ENCODE measurements around the gene NCOA3.
"Not testable (repeated sequence)": the region's sequence is repeated elsewhere in the genome, so short reads cannot be mapped to it uniquely, and the experiment has no call there.

Gene NCOA3

DNA sequence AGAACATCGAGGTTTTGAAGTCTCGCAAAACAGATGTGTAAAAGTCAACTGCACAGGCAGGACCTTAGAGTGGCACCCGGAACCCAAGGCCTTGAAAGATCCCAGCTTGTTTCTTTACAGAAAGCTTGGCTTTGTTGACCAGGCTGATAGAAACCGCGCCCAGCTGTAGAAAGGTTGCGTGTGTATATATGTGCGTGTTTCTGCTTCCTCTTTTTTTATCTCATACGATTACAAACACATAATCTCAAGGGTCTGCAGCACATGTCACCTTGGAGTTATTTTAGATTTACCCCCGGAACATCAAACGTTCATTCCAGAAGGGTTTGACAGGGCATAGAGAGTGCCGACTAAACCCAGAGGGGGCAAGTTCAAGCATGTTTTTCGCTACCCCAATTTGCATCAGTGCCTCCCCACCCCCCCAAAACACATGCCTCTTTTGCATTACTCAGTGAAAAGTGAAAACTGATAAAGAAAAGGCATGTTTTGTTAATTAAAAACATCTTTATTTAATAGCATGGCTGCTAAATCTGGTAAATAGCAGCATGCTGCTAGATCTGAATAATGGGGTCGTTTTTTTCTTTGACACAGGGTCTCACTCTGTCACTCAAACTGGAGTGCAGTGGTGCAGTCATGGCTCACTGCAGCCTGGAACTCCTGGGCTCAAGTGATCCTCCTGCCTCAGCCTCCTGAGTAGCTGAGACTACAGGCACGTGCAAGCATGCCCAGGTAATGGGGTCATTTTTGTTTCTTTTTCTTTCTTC is 33.2 kb upstream of the NCOA3 start:
- DNase-seq (ENCODE audit: low read depth) = no peak

- DNase-seq (ENCODE audit: low read depth) = no peak
Observed at GRCh38 chr20:47475419-47476044, 26.2 kb upstream of the NCOA3 start.

GRCh38 chr20:47476452-47476851 is 25.2 kb upstream of the NCOA3 start:
- no peak for DNase-seq (ENCODE audit: low read depth)

DNA sequence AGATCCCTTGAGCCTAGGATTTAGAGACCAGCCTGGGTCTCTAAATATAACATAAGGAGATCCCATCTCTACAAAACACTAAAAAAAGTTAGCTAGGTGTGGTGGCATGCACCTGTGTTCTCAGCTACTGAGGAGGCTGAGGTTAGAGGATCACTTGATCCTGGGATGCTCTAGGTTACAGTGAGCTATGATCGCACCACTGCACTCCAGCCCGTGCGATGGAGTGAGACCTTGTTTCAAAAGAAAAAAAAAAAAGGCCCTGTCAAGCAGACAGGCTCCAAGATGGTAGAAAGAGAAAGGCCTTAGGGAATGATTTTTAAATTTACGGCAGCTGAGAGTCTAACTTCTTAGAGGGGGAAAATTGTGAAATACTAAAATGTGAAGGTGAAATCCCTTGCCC is 22.6 kb upstream of the NCOA3 start:
- no peak for DNase-seq (ENCODE audit: low read depth)

- DNase-seq (ENCODE audit: low read depth) = no peak
Observed at GRCh38 chr20:47479506-47479905, 22.2 kb upstream of the NCOA3 start.

DNA sequence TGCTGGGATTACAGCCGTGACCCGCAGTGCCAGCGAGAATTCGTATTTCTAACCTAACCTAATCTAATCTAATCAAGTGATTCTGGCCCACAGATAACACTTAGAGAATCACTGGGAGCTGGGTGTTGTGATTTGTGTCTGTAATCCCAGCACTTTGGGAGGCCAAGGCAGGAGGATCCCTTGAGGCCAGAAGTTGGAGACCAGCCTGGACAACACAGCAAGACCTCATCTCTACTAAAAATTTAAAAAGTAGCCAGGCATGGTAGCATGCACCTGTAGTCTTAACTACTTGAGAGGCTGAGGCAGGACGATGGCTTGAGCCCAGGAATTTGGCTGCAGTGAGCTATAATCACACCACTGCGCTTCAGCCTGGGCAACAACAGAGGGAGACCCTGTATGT is 21.4 kb upstream of the NCOA3 start:
- DNase-seq (ENCODE audit: low read depth) = no peak

DNA sequence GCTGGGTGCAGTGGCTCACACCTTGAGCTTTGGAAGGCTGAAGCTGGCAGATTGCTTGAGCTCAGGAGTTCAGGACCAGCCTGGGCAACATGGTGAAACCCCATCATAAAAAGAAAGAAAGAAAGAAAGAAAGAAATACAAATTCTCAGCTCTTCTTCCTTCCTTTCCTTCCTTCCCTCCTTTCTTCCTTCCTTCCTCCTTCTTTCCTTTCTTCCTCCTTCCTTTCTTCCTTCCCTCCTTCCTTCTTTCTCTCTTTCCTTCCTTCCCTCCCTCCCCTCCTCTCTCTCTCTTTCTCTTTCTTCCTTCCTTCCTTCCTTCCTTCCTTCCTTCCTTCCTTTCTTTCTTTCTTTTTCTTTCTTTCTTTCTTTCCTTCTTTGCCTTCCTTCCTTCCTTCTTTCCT is 21.0 kb upstream of the NCOA3 start:
- no peak for DNase-seq (ENCODE audit: low read depth)

DNA sequence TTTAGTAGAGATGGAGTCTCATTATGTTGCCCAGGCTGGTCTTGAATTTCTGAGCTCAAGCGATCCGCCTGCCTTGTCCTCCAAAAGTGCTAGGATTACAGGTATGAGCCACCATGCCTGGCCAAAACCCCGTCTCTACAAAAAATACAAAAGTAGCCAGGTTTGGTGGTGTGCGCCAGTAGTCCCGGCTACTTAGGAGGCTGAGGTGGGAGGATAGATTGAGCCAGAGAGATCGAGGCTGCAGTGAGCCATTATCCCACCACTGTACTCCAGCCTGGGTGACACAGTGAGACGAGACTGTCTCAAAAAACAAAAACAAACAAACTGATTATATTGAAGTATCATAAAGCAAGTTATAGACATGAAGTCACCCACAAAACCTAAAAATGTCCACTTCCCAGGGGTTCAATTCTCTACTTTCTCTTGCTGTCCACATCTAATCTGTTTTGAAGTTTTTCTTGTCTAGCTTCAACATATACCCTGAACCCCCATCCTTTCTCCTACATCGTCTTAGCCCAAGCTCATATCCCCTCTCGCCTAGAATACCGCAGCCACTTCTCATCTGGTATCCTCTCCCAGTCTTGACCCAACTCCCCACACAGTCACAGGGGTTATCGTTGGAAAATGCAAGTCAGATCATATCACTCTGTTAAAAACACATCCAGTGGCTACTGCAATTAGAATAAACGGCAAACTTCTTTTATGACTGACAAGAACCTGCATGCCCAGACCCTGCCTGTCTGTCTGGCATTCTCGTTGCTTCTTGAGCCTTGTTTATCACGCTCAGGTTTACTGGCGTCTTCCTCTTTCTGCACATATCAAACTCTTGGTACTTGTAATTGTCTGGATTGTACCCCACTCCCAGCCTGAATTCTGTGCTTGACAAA is 20.1 kb upstream of the NCOA3 start:
- DNase-seq (ENCODE audit: low read depth) = no peak

DNA sequence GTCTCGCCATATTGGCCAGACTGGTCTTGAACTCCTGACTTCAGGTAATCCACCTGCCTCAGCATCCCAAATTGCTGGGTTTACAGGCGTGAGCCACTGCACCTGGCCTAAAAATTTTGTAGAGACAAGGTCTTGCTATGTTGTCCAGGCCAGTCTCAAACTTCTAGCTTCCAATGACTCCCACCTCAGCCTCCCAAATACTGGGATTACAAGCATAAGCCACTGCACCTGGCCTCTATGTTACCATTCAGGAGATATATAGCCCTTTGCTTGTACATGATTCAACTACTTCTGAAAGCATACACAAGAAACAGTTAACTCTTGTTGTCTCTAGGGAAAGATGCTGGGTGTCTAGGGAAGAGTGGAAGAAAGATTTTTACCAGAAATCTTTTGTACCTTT is 19.0 kb upstream of the NCOA3 start:
- no peak for DNase-seq (ENCODE audit: low read depth)

- no peak for DNase-seq (ENCODE audit: low read depth)
Observed at GRCh38 chr20:47484303-47484702, 17.4 kb upstream of the NCOA3 start.

- no peak for DNase-seq (ENCODE audit: low read depth)
Observed at GRCh38 chr20:47487175-47487917, 14.3 kb upstream of the NCOA3 start.

DNA sequence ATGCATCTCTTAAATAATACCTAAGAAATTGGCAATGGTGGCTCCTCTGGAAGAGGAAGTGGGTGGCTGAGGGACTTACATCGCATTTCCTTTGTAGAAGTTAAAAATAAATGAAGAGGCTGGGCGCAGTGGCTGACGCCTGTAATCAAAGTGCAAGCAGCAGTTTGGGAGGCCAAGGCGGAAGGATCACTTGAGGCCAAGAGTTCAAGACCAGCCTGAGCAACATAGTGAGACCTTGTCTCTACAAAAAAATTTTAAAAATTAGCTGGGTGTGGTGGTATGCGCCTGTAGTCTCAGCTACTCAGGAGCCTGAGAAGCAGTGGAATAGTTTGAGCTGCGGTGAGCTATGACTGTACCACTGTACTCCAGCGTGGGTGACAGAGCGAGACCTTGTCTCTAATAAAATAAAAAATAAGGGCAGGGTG is 12.2 kb upstream of the NCOA3 start:
- DNase-seq (ENCODE audit: low read depth) = no peak

DNA sequence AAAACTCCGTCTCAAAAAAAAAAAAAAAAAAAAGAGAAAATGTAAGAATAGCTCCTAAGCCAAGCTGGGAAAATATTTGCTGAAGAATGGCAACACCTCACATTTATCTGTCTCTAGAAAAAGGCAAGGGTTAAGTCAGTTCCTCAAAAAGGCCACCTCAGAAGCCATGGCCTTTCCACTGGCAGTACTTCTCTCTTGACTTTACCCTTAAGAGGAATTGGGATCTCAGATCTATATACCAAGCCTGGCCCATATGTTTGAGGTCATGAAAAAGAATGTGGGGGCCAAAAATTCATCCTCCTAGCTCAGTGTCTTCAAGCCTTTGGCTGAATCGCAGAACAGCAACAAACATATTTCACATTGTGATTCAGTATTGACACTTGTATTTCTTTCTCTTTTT is 10.9 kb upstream of the NCOA3 start:
- DNase-seq (ENCODE audit: low read depth) = no peak

DNA sequence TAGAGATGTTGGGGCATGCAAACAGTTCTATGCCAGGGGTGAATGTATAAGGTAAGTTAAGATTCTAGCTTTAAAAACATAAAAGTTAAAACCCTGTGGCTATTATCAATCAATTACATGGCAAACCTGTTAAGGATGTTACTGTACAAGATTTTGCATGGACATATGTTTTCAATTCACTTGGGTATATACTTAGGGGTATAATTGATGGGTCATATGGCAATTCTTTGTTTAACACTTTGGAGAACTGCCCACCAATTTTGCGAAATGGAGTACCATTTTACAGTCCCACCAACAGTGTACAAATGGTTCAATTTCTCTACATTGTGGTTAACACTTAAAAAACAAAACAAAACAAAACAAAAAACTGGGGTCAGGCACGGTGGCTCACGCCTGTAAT is 9.4 kb upstream of the NCOA3 start:
- DNase-seq (ENCODE audit: low read depth) = no peak

- DNase-seq (ENCODE audit: low read depth) = peak; percentile 75
Observed at GRCh38 chr20:47493175-47493962, 8.3 kb upstream of the NCOA3 start.

GRCh38 chr20:47493963-47494293 is 7.8 kb upstream of the NCOA3 start:
- no peak for DNase-seq (ENCODE audit: low read depth)

DNA sequence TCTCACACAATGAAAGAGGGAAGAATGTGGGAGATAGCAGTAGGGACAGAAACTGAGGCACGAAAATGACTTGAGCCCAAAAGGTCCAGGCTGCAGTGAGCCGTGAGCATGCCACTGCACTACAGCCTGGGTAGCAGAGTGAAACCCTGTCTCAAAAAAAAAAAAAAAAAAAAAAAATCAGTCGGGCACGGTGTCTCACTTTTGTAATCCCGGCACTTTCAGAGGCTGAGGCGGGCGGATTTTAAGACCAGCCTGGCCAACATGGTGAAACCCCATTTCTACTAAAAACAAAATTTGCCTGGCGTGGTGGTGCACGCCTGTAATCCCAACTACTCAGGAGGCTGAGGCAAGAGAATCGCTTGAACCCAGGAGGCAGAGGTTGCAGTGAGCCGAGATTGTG is 7.1 kb upstream of the NCOA3 start:
- DNase-seq (ENCODE audit: low read depth) = not testable (repeated sequence)

DNA sequence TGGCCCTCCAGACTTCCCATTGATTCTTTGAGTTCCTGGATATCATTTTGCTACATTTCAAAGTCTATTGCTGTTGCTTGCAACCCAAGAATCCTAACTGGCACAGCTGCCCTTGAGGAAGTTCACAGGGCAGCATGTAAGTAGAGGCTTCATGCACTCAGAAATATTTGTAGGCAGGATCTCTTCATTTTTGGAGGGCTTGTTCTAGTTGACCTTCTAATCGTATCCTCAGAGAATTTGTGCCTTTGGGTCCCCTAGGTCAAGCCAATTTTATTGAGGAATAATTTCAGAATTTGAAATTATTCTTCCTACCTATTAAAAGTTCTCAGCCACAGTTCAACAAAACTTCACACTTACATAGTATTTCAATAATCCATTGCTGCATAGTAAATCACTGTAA is 5.6 kb upstream of the NCOA3 start:
- DNase-seq (ENCODE audit: low read depth) = no peak

DNA sequence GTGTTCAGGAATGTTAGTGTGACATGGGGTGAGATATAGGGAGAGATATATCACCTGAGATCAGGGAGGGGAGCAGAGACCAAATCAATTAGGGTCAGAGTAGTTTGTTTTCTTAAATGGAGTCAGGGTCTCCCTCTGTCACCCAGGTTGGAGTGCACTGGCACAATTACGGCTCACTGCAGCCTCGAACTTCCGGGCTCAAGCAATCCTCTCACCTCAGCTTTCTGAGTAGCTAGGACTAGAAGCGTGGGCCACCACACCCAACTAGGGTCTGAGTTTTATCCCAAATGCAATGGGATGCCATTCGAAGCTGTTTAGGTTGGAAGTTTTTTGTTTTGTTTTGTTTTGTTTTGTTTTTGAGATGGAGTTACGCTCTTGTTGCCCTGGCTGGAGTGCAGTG is 3.1 kb upstream of the NCOA3 start:
- no peak for DNase-seq (ENCODE audit: low read depth)

DNA sequence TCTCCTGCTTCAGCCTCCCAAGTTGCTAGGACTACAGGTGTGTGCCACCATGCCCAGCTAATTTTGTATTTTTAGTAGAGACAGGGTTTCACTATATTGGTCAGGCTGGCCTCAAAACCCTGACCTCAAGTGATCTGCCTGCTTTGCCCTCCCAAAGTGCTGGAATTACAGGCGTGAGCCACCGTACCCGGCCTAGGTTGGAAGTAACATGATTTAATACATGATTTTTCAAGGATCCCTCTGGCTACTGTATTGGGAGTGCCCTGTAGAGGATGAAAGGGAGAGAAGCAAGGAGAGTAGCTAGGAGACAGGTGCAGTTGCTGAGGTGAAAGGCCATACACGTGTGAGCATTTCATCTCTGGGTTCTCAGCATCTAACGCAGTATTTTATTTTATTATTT is 2.6 kb upstream of the NCOA3 start:
- DNase-seq (ENCODE audit: low read depth) = no peak

GRCh38 chr20:47500082-47500481 is 1.6 kb upstream of the NCOA3 start:
- not testable (repeated sequence) for DNase-seq (ENCODE audit: low read depth)

DNA sequence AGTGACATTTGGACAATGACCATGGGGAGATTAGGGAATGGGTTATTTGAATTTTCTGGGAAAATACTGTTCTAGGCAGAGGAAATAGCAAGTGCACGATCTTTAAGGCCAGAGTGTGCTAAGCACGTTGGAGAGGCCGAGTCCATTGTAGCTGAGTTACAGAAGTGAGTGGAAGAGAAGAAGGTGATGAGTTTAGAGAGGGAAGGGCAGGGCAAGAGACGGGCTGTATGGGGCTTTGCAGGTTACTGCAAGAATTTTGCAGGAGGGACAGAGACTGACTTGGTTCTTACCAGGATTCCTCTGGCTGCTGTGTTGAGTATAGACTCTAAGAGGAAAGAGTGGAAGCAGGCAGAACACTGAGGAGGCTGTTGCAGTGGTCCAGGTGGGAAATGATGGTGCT is 1.1 kb upstream of the NCOA3 start:
- DNase-seq (ENCODE audit: low read depth) = no peak

Measured in fibroblast of the conjunctiva (primary cell).